ENCODE measurements around the gene HDGFL2.

The HDGFL2 gene

DNA sequence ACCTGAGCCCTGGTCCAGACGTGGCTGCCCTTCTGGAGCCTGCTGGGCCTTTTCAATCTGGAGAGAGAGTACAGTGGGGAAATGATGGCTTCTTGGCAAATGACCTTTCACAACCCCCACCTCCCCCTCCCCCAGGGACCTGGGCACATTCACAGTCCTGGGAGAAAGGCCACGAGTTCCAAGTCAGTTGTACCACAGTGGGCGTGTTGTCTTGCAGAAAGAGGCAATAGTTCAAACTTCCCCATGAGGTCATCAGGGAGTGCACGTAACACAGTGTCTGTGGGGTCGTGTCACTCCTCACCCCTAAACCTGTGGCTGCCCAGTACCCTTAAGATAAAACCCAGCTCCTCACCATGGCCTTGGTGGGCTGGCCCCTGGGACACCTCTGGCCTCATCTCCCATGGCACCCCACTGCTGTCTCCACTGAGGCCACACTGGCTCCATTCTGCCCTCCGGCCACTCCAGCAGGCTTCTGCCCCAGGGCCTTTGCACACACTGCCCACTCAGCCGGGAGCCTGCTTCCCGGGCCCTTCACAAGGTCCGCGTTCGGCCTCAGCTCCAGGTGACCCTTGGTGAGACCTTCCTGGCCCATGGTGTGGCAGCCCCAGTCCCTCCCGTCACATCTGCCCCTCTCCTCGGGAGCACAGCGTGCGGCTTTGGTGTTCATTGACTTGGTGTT is 32.9 kb downstream of the HDGFL2 start:
- H3K4me1 ChIP-seq (ENCODE audit: low read depth, poor library complexity, severe bottlenecking) = no peaks in the 10 kb centered on the region
- H4K20me1 ChIP-seq (ENCODE audit: insufficient read depth) = no peaks in the 10 kb centered on the region
- H3K79me2 ChIP-seq (ENCODE audit: insufficient read depth, low read depth) = no peaks in the 10 kb centered on the region
- H2AFZ ChIP-seq (ENCODE audit: low read depth) = no peak overlapping the region
- H3K27ac ChIP-seq = no peak overlapping the region
- H3K4me2 ChIP-seq = no peak overlapping the region
- no peak overlapping the region for H3K4me3 ChIP-seq (IDR thresholded peaks at IDR 0.05; ENCODE audit: insufficient read depth, low read depth, low read length)
- no peaks in the 10 kb centered on the region for H3K36me3 ChIP-seq (ENCODE audit: insufficient read depth)
- H3K9ac ChIP-seq = no peak overlapping the region
- TF ChIP-seq CTCF (conservative IDR thresholded peaks at IDR 0.05; ENCODE audit: low read depth, low read length) = no peak
- no peaks in the 10 kb centered on the region; the same call in 1 of the 2 replicates for H3K27me3 ChIP-seq (ENCODE audit: insufficient read depth, low read depth)

DNA sequence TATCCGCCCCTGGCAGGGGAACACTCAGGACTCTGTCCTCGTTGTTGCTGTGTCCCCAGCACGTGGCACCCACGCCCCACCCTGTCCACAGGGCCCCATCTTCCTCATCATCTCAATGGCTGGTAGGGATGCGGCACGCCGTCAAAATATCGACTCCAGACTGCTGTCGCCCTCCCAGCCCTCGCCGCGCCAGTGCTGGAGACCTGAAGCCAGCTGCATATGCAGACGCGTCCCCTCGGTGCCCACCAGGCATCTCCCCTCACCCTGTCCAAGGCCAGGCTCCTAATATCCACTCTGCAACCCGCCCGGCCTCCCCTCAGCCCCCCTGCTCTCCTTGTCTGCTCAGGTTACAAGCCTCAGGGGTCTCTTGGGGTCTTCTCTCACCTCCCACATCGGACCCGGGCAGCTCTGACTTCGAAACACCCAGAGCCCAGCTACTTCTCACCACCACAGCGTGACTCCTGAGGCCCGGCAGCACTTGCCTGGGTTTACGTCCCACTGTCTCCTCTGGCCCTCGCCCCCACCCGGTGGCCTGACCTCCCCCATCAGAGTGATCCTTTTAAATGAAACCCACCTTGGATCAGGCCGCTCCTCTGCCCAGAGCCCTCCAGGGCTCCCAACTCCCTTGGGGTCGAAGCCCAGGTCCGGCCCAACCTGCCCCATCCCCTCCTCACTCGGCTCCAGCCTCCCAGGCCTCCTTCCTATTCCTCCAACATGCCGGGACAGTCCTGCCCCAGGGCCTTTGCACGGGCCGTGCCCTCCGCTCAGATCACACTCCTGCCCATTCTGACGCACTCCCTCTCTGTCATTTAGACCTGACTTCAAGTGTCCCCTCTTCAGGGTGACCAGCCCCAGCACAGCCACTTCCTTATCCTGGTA is 33.7 kb downstream of the HDGFL2 start:
- Histone ChIP-seq H3K27ac (no peak overlapping the region), H3K4me2 (no peak overlapping the region), H3K79me2 (ENCODE audit: insufficient read depth, low read depth) (no peaks in the 10 kb centered on the region), H3K36me3 (ENCODE audit: insufficient read depth) (no peaks in the 10 kb centered on the region), H4K20me1 (ENCODE audit: insufficient read depth) (no peaks in the 10 kb centered on the region), H2AFZ (ENCODE audit: low read depth) (no peak overlapping the region), H3K27me3 (ENCODE audit: insufficient read depth, low read depth) (no peaks in the 10 kb centered on the region; the same call in 1 of the 2 replicates), H3K4me3 (IDR thresholded peaks at IDR 0.05; ENCODE audit: insufficient read depth, low read depth, low read length) (no peak overlapping the region), H3K4me1 (ENCODE audit: low read depth, poor library complexity, severe bottlenecking) (no peaks in the 10 kb centered on the region), H3K9ac (no peak overlapping the region)
- no peak for TF ChIP-seq CTCF (conservative IDR thresholded peaks at IDR 0.05; ENCODE audit: low read depth, low read length)

- no peaks in the 10 kb centered on the region for H3K36me3 ChIP-seq (ENCODE audit: insufficient read depth)
- TF ChIP-seq CTCF (conservative IDR thresholded peaks at IDR 0.05; ENCODE audit: low read depth, low read length) = no peak
- no peak overlapping the region for H3K27ac ChIP-seq
These were observed 34.5 kb downstream of the HDGFL2 start for GRCh38 chr19:4506449-4507149.

DNA sequence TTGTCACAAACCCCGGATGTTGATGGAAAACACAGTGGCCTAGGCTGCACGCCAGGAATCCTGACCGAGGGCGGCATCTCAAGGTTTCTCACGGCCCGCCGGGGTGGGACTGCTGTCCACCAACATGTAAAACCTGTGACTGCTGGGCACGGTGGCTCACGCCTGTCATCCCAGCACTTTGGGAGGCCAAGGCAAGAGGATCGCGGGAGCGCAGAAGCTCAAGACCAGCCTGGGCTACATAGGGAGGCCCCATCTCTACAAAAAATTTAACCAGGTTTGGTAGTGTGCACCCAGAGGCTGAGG is 35.0 kb downstream of the HDGFL2 start:
- no peaks in the 10 kb centered on the region for H3K36me3 ChIP-seq (ENCODE audit: insufficient read depth)
- no peak overlapping the region for H3K4me2 ChIP-seq
- no peak overlapping the region for H3K27ac ChIP-seq
- no peak overlapping the region for H3K4me3 ChIP-seq (IDR thresholded peaks at IDR 0.05; ENCODE audit: insufficient read depth, low read depth, low read length)
- no peaks in the 10 kb centered on the region for H4K20me1 ChIP-seq (ENCODE audit: insufficient read depth)
- no peaks in the 10 kb centered on the region; the same call in 1 of the 2 replicates for H3K27me3 ChIP-seq (ENCODE audit: insufficient read depth, low read depth)
- H3K4me1 ChIP-seq (ENCODE audit: low read depth, poor library complexity, severe bottlenecking) = no peaks in the 10 kb centered on the region
- TF ChIP-seq CTCF (conservative IDR thresholded peaks at IDR 0.05; ENCODE audit: low read depth, low read length) = no peak
- H2AFZ ChIP-seq (ENCODE audit: low read depth) = no peak overlapping the region
- no peak overlapping the region for H3K9ac ChIP-seq
- H3K79me2 ChIP-seq (ENCODE audit: insufficient read depth, low read depth) = no peaks in the 10 kb centered on the region

More at GRCh38 chr19:4506449-4507149, 34.5 kb downstream of the HDGFL2 start:
- no peak overlapping the region for H3K4me3 ChIP-seq (IDR thresholded peaks at IDR 0.05; ENCODE audit: insufficient read depth, low read depth, low read length)
- no peaks in the 10 kb centered on the region; the same call in 1 of the 2 replicates for H3K27me3 ChIP-seq (ENCODE audit: insufficient read depth, low read depth)
- H2AFZ ChIP-seq (ENCODE audit: low read depth) = no peak overlapping the region
- no peaks in the 10 kb centered on the region for H4K20me1 ChIP-seq (ENCODE audit: insufficient read depth)
- no peak overlapping the region for H3K4me2 ChIP-seq
- no peak overlapping the region for H3K9ac ChIP-seq
- H3K4me1 ChIP-seq (ENCODE audit: low read depth, poor library complexity, severe bottlenecking) = no peaks in the 10 kb centered on the region
- no peaks in the 10 kb centered on the region for H3K79me2 ChIP-seq (ENCODE audit: insufficient read depth, low read depth)
